ENCODE data around the gene ANKRD39. TPM values are rescaled to one million over a fixed set of nuclear protein-coding genes. Genes with fewer than 3 reads are reported as not detected.

The ANKRD39 gene
- total and polyA plus RNA-seq, 2 donors (not counting 1 experiment from before 2014, with no cell fraction given) = 14.8 to 19.3 TPM

GRCh38 chr2:96899413-96899741 is 41.6 kb upstream of the ANKRD39 start:
- Histone ChIP-seq H3K27me3 (replicated peaks in 1 of 4; ENCODE audit: control extremely low read depth in 1 of 4, control insufficient read depth in 3 of 4, insufficient read depth in 4 of 4, low read length in 3 of 4) (no peaks in the 10 kb centered on the region), H3K9me3 (ENCODE audit: control extremely low read depth in 1 of 3, control insufficient read depth in 2 of 3, insufficient read depth in 1 of 3, low read length in 2 of 3) (no peaks in the 10 kb centered on the region), H3K79me2 (ENCODE audit: control insufficient read depth, insufficient read depth, low read length) (no peaks in the 10 kb centered on the region), H2AFZ (ENCODE audit: insufficient read depth, low read depth, low read length, poor library complexity, severe bottlenecking) (no peak overlapping the region), H3K27ac (ENCODE audit: low read length in 2 of 2) (no peak overlapping the region), H3K4me2 (replicated peaks; ENCODE audit: low read depth, low read length, poor library complexity, severe bottlenecking) (no peak overlapping the region), H4K20me1 (ENCODE audit: control insufficient read depth, insufficient read depth, low read length, poor library complexity, severe bottlenecking) (no peaks in the 10 kb centered on the region), H3K4me3 (ENCODE audit: control extremely low read depth in 1 of 5, extremely low read depth in 1 of 5, insufficient read depth in 1 of 5, low read depth in 2 of 5, low read length in 4 of 5) (no peak overlapping the region), H3K9ac (ENCODE audit: low read length) (no peak overlapping the region), H3K36me3 (replicated peaks in 1 of 2; ENCODE audit: control extremely low read depth in 1 of 2, control insufficient read depth in 1 of 2, extremely low read depth in 1 of 2, insufficient read depth in 2 of 2, low read length in 1 of 2) (no peaks in the 10 kb centered on the region), H3K4me1 (ENCODE audit: control insufficient read depth in 2 of 2, insufficient read depth in 2 of 2, low read length in 2 of 2) (no peaks in the 10 kb centered on the region)
- H3K4me3 Mint-ChIP-seq = no peak overlapping the region
- DNase-seq (no peak), ATAC-seq (ENCODE audit: low read depth) (no peak)
- TF ChIP-seq, protein P1, sequence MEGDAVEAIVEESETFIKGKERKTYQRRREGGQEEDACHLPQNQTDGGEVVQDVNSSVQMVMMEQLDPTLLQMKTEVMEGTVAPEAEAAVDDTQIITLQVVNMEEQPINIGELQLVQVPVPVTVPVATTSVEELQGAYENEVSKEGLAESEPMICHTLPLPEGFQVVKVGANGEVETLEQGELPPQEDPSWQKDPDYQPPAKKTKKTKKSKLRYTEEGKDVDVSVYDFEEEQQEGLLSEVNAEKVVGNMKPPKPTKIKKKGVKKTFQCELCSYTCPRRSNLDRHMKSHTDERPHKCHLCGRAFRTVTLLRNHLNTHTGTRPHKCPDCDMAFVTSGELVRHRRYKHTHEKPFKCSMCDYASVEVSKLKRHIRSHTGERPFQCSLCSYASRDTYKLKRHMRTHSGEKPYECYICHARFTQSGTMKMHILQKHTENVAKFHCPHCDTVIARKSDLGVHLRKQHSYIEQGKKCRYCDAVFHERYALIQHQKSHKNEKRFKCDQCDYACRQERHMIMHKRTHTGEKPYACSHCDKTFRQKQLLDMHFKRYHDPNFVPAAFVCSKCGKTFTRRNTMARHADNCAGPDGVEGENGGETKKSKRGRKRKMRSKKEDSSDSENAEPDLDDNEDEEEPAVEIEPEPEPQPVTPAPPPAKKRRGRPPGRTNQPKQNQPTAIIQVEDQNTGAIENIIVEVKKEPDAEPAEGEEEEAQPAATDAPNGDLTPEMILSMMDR (IDR thresholded peaks at IDR 0.05) = no peak
- TF ChIP-seq EZH2 (IDR thresholded peaks at IDR 0.05; ENCODE audit: borderline replicate concordance, insufficient read depth, low read depth, low read length, poor library complexity, severe bottlenecking) = no peak
- peaks cover 3% of the 10 kb centered on the region for H3K27me3 Mint-ChIP-seq
- H3K4me1 Mint-ChIP-seq = peaks cover 5% of the 10 kb centered on the region
- no peak overlapping the region for H3K27ac Mint-ChIP-seq
- ChIA-PET CTCF (interaction anchor here (0.7 kb wide), 1 partner anchor 286 kb away, joined by 5 read pairs; no protein-coding TSS in a partner anchor), POLR2A (no interaction called here)
- H3K9me3 Mint-ChIP-seq (ENCODE audit: insufficient read depth) = no peaks in the 10 kb centered on the region
- WGBS (ENCODE audit: insufficient coverage) = 100% methylated on average over 1 of the region's 4 CpGs
- intact Hi-C loops (cut with micrococcal nuclease) = no loop called here

GRCh38 chr2:96898641-96899412 is 41.0 kb upstream of the ANKRD39 start:
- peaks cover 3% of the 10 kb centered on the region for H3K27me3 Mint-ChIP-seq
- Histone ChIP-seq H3K9me3 (ENCODE audit: control extremely low read depth in 1 of 3, control insufficient read depth in 2 of 3, insufficient read depth in 1 of 3, low read length in 2 of 3) (no peaks in the 10 kb centered on the region), H3K4me1 (ENCODE audit: control insufficient read depth in 2 of 2, insufficient read depth in 2 of 2, low read length in 2 of 2) (no peaks in the 10 kb centered on the region), H3K4me3 (ENCODE audit: control extremely low read depth in 1 of 5, extremely low read depth in 1 of 5, insufficient read depth in 1 of 5, low read depth in 2 of 5, low read length in 4 of 5) (no peak overlapping the region), H3K4me2 (replicated peaks; ENCODE audit: low read depth, low read length, poor library complexity, severe bottlenecking) (no peak overlapping the region), H3K27me3 (replicated peaks in 1 of 4; ENCODE audit: control extremely low read depth in 1 of 4, control insufficient read depth in 3 of 4, insufficient read depth in 4 of 4, low read length in 3 of 4) (no peaks in the 10 kb centered on the region), H3K36me3 (replicated peaks in 1 of 2; ENCODE audit: control extremely low read depth in 1 of 2, control insufficient read depth in 1 of 2, extremely low read depth in 1 of 2, insufficient read depth in 2 of 2, low read length in 1 of 2) (no peaks in the 10 kb centered on the region), H4K20me1 (ENCODE audit: control insufficient read depth, insufficient read depth, low read length, poor library complexity, severe bottlenecking) (no peaks in the 10 kb centered on the region), H3K9ac (ENCODE audit: low read length) (no peak overlapping the region), H3K27ac (ENCODE audit: low read length in 2 of 2) (no peak overlapping the region), H3K79me2 (ENCODE audit: control insufficient read depth, insufficient read depth, low read length) (no peaks in the 10 kb centered on the region), H2AFZ (ENCODE audit: insufficient read depth, low read depth, low read length, poor library complexity, severe bottlenecking) (no peak overlapping the region)
- H3K4me1 Mint-ChIP-seq = peaks cover under 1% of the 10 kb centered on the region
- CTCF ChIA-PET = interaction anchor here (0.7 kb wide), 1 partner anchor 286 kb away, joined by 5 read pairs; no protein-coding TSS in a partner anchor
- intact Hi-C loops (cut with micrococcal nuclease) = no loop called here
- 91% methylated on average over 10 of the region's 11 CpGs for WGBS (ENCODE audit: insufficient coverage)
- TF ChIP-seq, protein P1 (IDR thresholded peaks at IDR 0.05) = no peak
- no peak for TF ChIP-seq EZH2 (IDR thresholded peaks at IDR 0.05; ENCODE audit: borderline replicate concordance, insufficient read depth, low read depth, low read length, poor library complexity, severe bottlenecking)
- DNase-seq (no peak), ATAC-seq (ENCODE audit: low read depth) (no peak)
- no peaks in the 10 kb centered on the region for H3K9me3 Mint-ChIP-seq (ENCODE audit: insufficient read depth)
- no peak overlapping the region for H3K4me3 Mint-ChIP-seq
- no peak overlapping the region for H3K27ac Mint-ChIP-seq
- POLR2A ChIA-PET = interaction anchor here (0.5 kb wide), 1 partner anchor 18 kb away, joined by 4 read pairs; no protein-coding TSS in a partner anchor

Measured in B cell (primary cell).